ENCODE results near the gene ASCC1.
"Not testable (repeated sequence)": the region's sequence is repeated elsewhere in the genome, so short reads cannot be mapped to it uniquely, and the experiment has no call there.

The ASCC1 gene

DNA sequence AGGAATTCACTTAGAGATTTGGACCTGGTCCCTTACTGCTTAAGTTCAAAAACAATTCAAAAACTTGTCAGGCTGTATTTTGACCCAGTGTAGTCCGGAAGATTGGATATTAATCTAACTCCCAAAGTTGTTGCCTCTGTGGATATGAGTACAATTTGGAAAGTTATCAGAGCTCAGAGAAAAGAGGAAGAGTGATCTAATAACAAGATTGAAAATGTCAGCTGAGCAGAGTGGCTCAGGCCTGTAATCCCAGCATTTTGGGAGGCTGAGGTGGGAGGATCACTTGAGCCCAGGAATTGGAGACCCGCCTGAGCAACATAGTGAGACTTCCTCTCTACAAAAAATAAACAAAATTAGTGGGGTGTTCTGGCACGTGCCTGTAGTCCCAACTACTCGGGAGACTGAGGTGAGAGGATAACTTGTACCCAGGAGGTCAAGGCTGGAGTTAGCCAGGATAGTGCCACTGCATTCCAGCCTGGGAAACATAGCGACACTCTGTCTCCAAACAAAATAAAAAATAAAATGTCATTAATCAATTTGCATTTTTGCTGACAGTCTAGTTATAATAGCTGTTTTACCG lies 3.2 kb upstream of the ASCC1 start:
- no peak for DNase-seq

DNA sequence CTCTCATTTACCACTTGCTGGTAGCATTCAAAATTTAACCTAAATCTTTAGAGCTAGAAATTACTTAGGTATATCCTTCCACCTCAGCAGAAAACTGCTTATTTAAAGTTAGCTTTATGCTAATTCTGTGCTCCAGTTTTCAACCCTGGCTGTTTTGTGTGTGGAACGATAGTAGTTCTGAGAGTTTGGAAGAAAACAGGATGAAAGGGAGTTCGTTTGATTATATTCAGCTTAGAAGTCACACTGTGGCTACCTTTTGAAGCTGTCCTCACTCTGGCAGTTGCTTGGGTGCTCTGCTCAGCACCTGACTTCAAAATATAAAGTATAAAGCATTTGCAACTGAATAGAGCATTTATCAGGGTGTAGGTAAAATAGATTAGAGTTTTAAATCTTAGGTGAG lies 2.6 kb upstream of the ASCC1 start:
- DNase-seq = no peak

DNA sequence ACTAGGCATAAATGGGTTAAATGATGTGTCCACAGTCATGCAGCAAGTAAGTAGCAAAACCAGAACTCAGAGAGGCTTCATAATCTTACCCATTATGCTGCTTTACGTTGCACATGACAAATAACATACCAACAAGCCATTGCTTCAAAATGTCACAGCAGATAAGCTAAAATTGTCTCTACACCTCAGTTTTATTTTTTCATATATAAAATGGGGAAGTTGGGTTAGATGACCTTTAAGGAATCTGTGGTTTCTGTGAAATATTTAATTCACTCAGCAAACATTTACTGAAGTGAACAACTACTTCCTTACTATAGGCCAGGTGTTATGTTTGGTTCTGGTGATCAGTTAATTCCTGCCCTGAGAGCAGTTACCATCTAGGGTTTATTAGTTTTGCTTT lies 2.2 kb upstream of the ASCC1 start:
- DNase-seq = no peak

GRCh38 chr10:72211832-72212231 lies 4.2 kb downstream of the ASCC1 start:
- not testable (repeated sequence) for DNase-seq

DNA sequence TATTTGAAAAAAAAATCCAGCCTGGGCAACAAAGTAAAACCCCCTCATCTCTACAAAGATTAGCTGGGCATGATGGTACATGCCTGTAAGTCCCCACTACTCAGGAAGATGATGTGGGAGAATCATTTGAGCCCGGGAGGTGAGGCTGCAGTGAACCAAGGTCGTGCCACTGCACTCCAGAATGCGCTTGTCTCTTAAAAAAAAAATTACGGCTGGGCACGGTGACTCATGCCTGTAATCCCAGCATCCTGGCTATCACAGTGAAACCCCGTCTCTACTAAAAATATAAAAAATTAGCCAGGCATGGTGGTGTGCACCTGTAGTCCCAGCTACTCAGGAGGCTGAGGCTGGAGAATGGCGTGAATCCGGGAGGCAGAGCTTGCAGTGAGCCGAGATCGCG lies 4.7 kb downstream of the ASCC1 start:
- DNase-seq = not testable (repeated sequence)

DNA sequence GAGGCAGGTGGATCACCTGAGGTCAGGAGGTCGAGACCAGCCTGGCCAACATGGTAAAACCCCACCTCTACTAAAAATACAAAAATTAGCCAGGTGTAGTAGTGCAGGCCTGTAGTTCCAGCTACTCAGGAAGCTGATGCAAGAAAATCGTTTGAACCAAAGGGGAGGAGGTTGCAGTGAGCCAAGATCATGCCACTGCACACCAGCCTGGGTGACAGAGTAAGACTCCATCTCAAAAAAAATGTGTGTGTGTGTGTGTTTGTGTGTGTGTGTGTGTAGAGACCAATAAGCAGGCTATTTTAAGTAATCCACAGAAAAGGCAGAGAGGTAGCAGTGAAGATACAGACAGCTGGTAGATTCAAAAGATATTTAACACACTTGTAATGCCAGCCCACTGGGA lies 7.5 kb downstream of the ASCC1 start:
- DNase-seq = not testable (repeated sequence)

- no peak for DNase-seq
Measured at GRCh38 chr10:72206511-72207229, 9.4 kb downstream of the ASCC1 start.

GRCh38 chr10:72204724-72205123 lies 11.4 kb downstream of the ASCC1 start:
- no peak for DNase-seq

DNA sequence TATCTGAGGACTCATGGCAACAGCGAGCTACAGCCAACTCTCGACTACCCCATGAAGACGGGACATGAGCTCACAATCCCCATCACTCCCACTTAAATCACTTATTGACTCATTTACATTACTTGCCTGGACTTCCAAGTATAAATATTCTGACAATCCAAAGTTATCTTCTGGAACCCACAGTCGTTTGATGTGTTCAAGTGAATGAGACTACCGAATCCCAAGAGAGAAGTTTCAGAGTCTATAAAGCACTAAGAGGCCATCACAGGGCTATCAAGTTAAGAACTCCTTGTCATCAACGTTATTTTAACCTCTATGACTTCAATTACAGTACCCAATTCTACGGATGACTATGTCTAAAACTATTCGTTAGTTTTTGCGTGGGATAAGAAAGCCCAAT lies 11.8 kb downstream of the ASCC1 start:
- no peak for DNase-seq

DNA sequence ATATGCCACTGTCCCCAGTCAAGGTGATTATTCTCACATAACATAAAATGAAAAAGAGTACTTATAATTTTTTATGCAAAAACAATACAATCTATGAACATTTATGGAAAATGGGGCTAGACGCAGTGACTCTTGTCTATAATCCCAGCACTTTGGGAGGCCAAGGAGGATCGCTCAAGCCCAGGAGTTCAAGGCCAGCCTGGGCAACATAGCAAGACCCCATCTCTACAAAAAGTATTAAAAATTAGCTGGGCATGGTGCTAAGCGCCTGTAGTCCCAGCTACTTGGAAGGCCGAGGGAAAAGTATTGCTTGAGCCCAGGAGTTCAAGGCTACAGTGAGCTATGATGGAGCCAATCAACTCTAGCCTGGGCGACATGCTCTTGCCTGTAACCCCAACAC lies 14.8 kb downstream of the ASCC1 start:
- no peak for DNase-seq

DNA sequence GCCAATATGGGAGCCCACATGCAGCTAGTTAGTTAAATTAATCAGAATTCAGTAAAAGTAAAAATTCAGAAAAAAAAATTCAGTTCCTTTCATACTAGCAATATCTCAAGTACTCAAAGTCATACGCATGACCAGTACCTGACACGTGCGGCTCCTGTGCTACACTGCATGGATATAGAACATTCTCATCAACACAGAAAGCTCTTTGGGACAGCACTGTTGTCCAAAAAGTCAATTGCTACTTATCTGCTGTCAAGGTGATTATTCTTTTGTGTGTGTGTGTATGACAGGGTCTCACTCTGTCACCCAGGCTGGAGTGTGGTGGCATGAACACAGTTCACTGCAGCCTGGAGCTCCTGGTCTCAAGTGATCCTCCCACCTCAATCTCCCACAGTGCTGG lies 15.2 kb downstream of the ASCC1 start:
- DNase-seq = no peak

DNA sequence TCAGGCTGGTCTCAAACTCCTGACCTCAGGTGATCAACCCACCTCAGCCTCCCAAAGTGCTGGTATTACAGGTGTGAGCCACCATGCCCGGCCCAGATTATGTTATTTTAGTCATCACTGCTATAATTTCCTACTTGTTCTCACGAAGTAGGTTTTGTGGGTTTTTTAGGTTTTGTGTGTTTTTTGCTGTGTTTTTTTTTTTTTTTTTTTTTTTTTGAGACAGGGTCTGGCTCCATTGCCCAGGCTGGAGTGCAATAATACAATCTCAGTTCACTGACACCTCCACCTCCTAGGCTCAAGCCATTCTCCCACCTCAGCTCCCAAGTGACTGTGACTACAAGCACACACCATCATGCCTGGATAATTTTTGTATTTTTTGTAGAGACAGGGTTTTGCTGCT lies 21.1 kb downstream of the ASCC1 start:
- DNase-seq = no peak

- DNase-seq = no peak
Measured at GRCh38 chr10:72186982-72187330, 29.1 kb downstream of the ASCC1 start.

GRCh38 chr10:72186258-72186981 lies 29.7 kb downstream of the ASCC1 start:
- no peak for DNase-seq

DNA sequence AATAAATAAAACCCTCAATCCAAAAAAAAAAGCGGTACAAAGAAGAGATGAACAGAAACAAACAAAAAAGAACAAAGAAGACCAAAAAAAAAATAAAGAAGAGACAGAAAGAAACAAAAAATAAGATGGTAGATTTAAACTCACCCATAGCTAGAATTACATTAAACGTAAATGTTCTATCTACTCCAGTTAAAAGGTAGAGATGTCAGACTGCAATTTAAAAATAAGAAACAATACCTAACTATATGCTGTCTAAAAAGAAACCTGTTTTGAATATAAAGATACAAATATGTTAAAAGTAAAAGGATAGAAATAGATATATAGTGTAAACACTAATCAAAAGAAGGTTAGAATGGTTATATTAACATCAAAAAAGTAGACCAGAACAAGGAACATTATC lies 31.9 kb downstream of the ASCC1 start:
- no peak for DNase-seq

- no peak for DNase-seq
Measured at GRCh38 chr10:72177454-72177853, 38.6 kb downstream of the ASCC1 start.

GRCh38 chr10:72176701-72177100 lies 39.4 kb downstream of the ASCC1 start:
- no peak for DNase-seq

GRCh38 chr10:72175149-72175548 lies 40.9 kb downstream of the ASCC1 start:
- no peak for DNase-seq

GRCh38 chr10:72174297-72174662 lies 41.8 kb downstream of the ASCC1 start:
- DNase-seq = no peak

DNA sequence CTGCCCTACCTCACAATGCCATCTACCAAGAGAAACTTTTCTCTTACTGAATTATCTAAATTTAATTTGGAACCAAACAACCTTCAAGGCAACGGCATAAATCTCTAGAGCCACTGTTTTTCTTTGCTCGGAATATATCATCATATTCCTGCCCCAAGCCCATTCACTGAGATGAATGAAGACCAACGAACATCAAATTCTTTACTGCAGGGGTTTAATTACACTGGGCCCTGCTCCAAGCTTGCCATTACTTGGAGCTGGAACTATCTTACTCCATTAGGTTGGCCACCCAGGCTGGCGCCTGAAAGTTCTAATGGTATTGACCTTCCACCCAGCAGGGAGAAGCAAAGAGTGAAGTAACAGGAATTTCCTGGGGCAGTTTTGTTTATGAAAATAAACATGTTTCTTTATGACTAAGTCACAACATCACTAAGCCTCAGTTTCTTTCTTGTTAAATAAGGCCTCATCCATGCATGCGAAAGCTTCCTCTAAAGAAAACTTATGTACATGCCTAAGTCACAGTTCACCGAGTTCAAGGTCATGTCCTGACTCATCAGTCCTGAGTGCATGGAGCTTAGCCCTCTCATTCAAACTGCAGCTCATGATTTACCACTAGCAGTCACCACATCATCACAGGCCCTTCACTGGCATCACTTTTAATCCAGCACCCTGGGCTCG lies 42.3 kb downstream of the ASCC1 start:
- no peak for DNase-seq

- DNase-seq = no peak
Measured at GRCh38 chr10:72173262-72173618, 42.8 kb downstream of the ASCC1 start.

GRCh38 chr10:72171175-72171630 lies 44.9 kb downstream of the ASCC1 start:
- DNase-seq = no peak

- no peak for DNase-seq
Measured at GRCh38 chr10:72170733-72171132, 45.3 kb downstream of the ASCC1 start.

DNA sequence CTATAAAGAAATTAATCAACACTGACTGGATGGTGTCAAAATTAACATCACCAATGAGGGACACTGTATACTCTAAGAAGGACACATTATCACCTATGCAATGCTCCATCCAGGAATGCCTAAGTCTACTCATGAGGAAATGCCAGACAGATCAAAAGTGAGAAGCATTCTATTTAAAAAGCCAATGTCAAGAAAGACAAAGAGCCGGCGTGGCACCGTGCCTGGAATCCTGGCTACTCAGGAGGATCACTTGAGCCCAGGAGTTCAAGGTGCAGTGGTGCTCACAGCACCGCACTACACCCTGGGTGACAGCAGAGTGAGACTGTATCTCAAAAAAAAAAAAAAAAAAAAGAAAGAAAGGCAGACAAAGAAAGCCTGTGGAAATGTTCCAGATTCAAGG lies 45.8 kb downstream of the ASCC1 start:
- DNase-seq = no peak

Measured in NCI-H1694 (cell line).